Small intestine (tissue), 7 donors: Measurements from ENCODE around the gene LRMDA. TPM values are rescaled to one million over a fixed set of nuclear protein-coding genes. Genes with fewer than 3 reads are reported as not detected.

Experiments used
- DNase-seq, 2 donors: peaks; one replicate each; pipeline versions ENCODE4 v3.0.0 to v3.0.0-alpha.2; 2013
- FAIRE-seq: peaks from 2 replicates; lab custom pipeline; 2012; peaks lifted over from hg19 to GRCh38; lab: Jason Lieb, UNC
- H3K27ac ChIP-seq, 3 donors: one replicate each; pipeline ENCODE4 v1.5.1; 2013; ENCODE audit warnings: low read length in 2 of 3, mild to moderate bottlenecking in 2 of 3, control low read depth in 1 of 3, inconsistent platforms in 1 of 3, low read depth in 1 of 3, moderate library complexity in 1 of 3
- H3K27me3 ChIP-seq, 3 donors: one replicate each; pipeline ENCODE4 v1.6.1; 2013; ENCODE audit warnings: low read length in 3 of 3, inconsistent platforms in 1 of 3; ENCODE audit not compliant: control insufficient read depth in 3 of 3, insufficient read depth in 3 of 3
- H3K36me3 ChIP-seq, 3 donors: one replicate each; pipeline ENCODE4 v1.6.1; 2013; ENCODE audit warnings: low read length in 3 of 3, inconsistent platforms in 1 of 3, low read depth in 1 of 3, mild to moderate bottlenecking in 1 of 3, moderate library complexity in 1 of 3; ENCODE audit not compliant: control insufficient read depth in 3 of 3, insufficient read depth in 2 of 3
- H3K4me1 ChIP-seq, 3 donors: one replicate each; pipeline ENCODE4 v1.6.1; 2013; ENCODE audit warnings: low read length in 2 of 3, inconsistent platforms in 1 of 3, low read depth in 1 of 3, mild to moderate bottlenecking in 1 of 3, moderate library complexity in 1 of 3; ENCODE audit not compliant: control insufficient read depth in 3 of 3, insufficient read depth in 2 of 3
- H3K4me3 ChIP-seq, 3 donors: one replicate each; pipeline ENCODE4 v1.5.1; 2013; ENCODE audit warnings: low read length in 3 of 3, control low read depth in 1 of 3, inconsistent platforms in 1 of 3, low read depth in 1 of 3, mild to moderate bottlenecking in 1 of 3, moderate library complexity in 1 of 3
- H3K9me3 ChIP-seq, 2 donors: one replicate each; pipeline ENCODE4 v1.6.1; 2013; ENCODE audit warnings: low read depth in 1 of 2, low read length in 1 of 2; ENCODE audit not compliant: control insufficient read depth in 2 of 2, insufficient read depth in 1 of 2
- WGBS, 3 donors: extraction: QIAGEN DNeasy Blood & Tissue Kit; methylation state at CpG; one replicate each; pipeline ENCODE4 v1.1.7; 2013; 5-methylcytosine and 5-hydroxymethylcytosine counted together
- polyA plus RNA-seq, 4 donors: library from polyadenylated mRNA; stranded (reverse) in 3 of 4; unstranded in 1 of 4; fragments of 200-250 nt in 3 of 4; fragments of 120-200 nt in 1 of 4; gene quantifications; one replicate each; pipeline versions ENCODE4 v1.2.1 to v1.2.3, GENCODE V29; 2013
- donor health status: healthy with polysubstance abuse.
- donor health status: control.
- donor health status: control.
- donor health status: Bipolar disorder and iron deficiency.
- donor health status: healthy.

The LRMDA gene
- polyA plus RNA-seq, 4 donors: 5.6 to 16.2 (median 6.0) TPM; not detected in 1

- H3K4me3 ChIP-seq: no peak overlapping the region
- no peaks in the 10 kb centered on the region for H3K27me3 ChIP-seq
- no peaks in the 10 kb centered on the region for H3K36me3 ChIP-seq
- H3K4me1 ChIP-seq: peaks cover 0 to 15% (median 0%) of the 10 kb centered on the region in 3 donors
- no peaks in the 10 kb centered on the region for H3K9me3 ChIP-seq
- no peak overlapping the region for H3K27ac ChIP-seq
- no peak for FAIRE-seq
- 23 to 52% (median 38%) methylated on average over 15 of the region's 15 CpGs for WGBS, 3 donors
- peak; percentile 40 to 71 for DNase-seq
These were observed 66.8 kb downstream of the LRMDA start for GRCh38 chr10:75497997-75498883.

GRCh38 chr10:75498884-75499350 is 67.5 kb downstream of the LRMDA start:
- WGBS, 3 donors: 34 to 61% (median 52%) methylated on average over 5 of the region's 5 CpGs
- no peak for DNase-seq
- Histone ChIP-seq H3K4me3 (no peak overlapping the region), H3K27ac (no peak overlapping the region), H3K4me1 (peaks cover 0 to 15% (median 0%) of the 10 kb centered on the region in 3 donors), H3K9me3 (no peaks in the 10 kb centered on the region), H3K27me3 (no peaks in the 10 kb centered on the region), H3K36me3 (no peaks in the 10 kb centered on the region)
- FAIRE-seq: no peak

- FAIRE-seq (no peak), DNase-seq (no peak)
- H3K27ac ChIP-seq: no peak overlapping the region
- no peaks in the 10 kb centered on the region for H3K27me3 ChIP-seq
- H3K36me3 ChIP-seq: no peaks in the 10 kb centered on the region
- 47 to 59% (median 50%) methylated on average over 4 of the region's 4 CpGs for WGBS, 3 donors
- peaks cover 0 to 13% (median 0%) of the 10 kb centered on the region in 3 donors for H3K4me1 ChIP-seq
- no peak overlapping the region for H3K4me3 ChIP-seq
- no peaks in the 10 kb centered on the region for H3K9me3 ChIP-seq
These were observed 68.2 kb downstream of the LRMDA start for GRCh38 chr10:75499556-75500160.

GRCh38 chr10:75502389-75502788 is 71.0 kb downstream of the LRMDA start:
- no peak for FAIRE-seq
- Histone ChIP-seq H3K27me3 (no peaks in the 10 kb centered on the region), H3K9me3 (no peaks in the 10 kb centered on the region), H3K4me1 (peaks cover 0 to 3% (median 0%) of the 10 kb centered on the region in 3 donors), H3K36me3 (no peaks in the 10 kb centered on the region), H3K4me3 (no peak overlapping the region), H3K27ac (no peak overlapping the region)
- DNase-seq: no peak
- WGBS, 3 donors: 15 to 77% (median 37%) methylated on average over 3 of the region's 3 CpGs

- Histone ChIP-seq H3K27me3 (no peaks in the 10 kb centered on the region), H3K36me3 (no peaks in the 10 kb centered on the region), H3K9me3 (no peaks in the 10 kb centered on the region), H3K4me3 (no peak overlapping the region), H3K27ac (no peak overlapping the region), H3K4me1 (peaks cover 0 to 8% (median 0%) of the 10 kb centered on the region in 3 donors)
- no peak for DNase-seq
- FAIRE-seq: no peak
These were observed 71.4 kb downstream of the LRMDA start for GRCh38 chr10:75502838-75503237.

GRCh38 chr10:75505293-75505692 is 73.9 kb downstream of the LRMDA start:
- Histone ChIP-seq H3K4me1 (peaks cover 0 to 23% (median 4%) of the 10 kb centered on the region in 3 donors), H3K27ac (no peak overlapping the region), H3K4me3 (no peak overlapping the region), H3K27me3 (no peaks in the 10 kb centered on the region), H3K36me3 (no peaks in the 10 kb centered on the region), H3K9me3 (no peaks in the 10 kb centered on the region)
- WGBS, 3 donors: 65 to 72% (median 67%) methylated on average over 1 of the region's 1 CpG
- FAIRE-seq (no peak), DNase-seq (no peak)

GRCh38 chr10:75505840-75506506 is 74.5 kb downstream of the LRMDA start:
- Histone ChIP-seq H3K4me3 (no peak overlapping the region), H3K27me3 (no peaks in the 10 kb centered on the region), H3K4me1 (peaks cover 0 to 23% (median 4%) of the 10 kb centered on the region in 3 donors), H3K27ac (no peak overlapping the region), H3K36me3 (no peaks in the 10 kb centered on the region), H3K9me3 (no peaks in the 10 kb centered on the region)
- 60 to 65% (median 65%) methylated on average over 3 of the region's 3 CpGs for WGBS, 3 donors
- DNase-seq (no peak), FAIRE-seq (no peak)

- Histone ChIP-seq H3K27ac (no peak overlapping the region), H3K9me3 (no peaks in the 10 kb centered on the region), H3K4me3 (no peak overlapping the region), H3K27me3 (no peaks in the 10 kb centered on the region), H3K4me1 (peaks cover 0 to 23% (median 4%) of the 10 kb centered on the region in 3 donors), H3K36me3 (no peaks in the 10 kb centered on the region)
- no peak for DNase-seq
- WGBS, 3 donors: 74 to 80% (median 79%) methylated on average over 4 of the region's 4 CpGs
- no peak for FAIRE-seq
These were observed 75.5 kb downstream of the LRMDA start for GRCh38 chr10:75506930-75507329.
